GM23338 (cell line): Measurements from ENCODE around the gene TAOK1. TPM values are rescaled to one million over a fixed set of nuclear protein-coding genes. Genes with fewer than 3 reads are reported as not detected.

Experiments
- ATAC-seq: fragments of 200-7000 bp; cut with Tn5 transposase; 3 replicates; pipeline ENCODE4 v1.9.1; 2020
- DNase-seq: peaks from one replicate; pipeline ENCODE4 v3.0.0-alpha.2; 2015; ENCODE audit warnings: low spot score
- H2AFZ ChIP-seq: fragments of 200-600 bp; sonication (generic); 2 replicates; pipeline ENCODE4 v1.8.0; 2016; ENCODE audit warnings: antibody characterized with exemption, mild to moderate bottlenecking, moderate library complexity
- H3F3A ChIP-seq: fragments of 200-600 bp; sonication (generic); replicated peaks from 2 replicates; pipeline ENCODE4 v1.8.0; 2017; ENCODE audit warnings: antibody characterized with exemption, mixed run types, low read depth
- H3K27ac ChIP-seq: fragments of 200-600 bp; sonication (generic); 2 replicates; pipeline ENCODE4 v1.6.1; 2016; ENCODE audit warnings: low read depth
- H3K27me3 ChIP-seq: fragments of 200-600 bp; sonication (generic); 2 replicates; pipeline ENCODE4 v1.8.0; 2016; ENCODE audit warnings: mild to moderate bottlenecking, mixed run types, moderate library complexity; ENCODE audit not compliant: insufficient read depth
- H3K36me3 ChIP-seq: fragments of 200-600 bp; sonication (generic); 2 replicates; pipeline ENCODE4 v1.8.0; 2016; ENCODE audit warnings: mild to moderate bottlenecking; ENCODE audit not compliant: insufficient read depth
- H3K4me1 ChIP-seq: fragments of 200-600 bp; sonication (generic); 2 replicates; pipeline ENCODE4 v1.8.0; 2016; ENCODE audit warnings: mild to moderate bottlenecking, moderate library complexity; ENCODE audit not compliant: insufficient read depth
- H3K4me2 ChIP-seq: fragments of 200-600 bp; sonication (generic); 2 replicates; pipeline ENCODE4 v1.7.1; 2017; ENCODE audit warnings: mixed run types
- H3K4me3 ChIP-seq: fragments of 200-600 bp; sonication (generic); 2 replicates; pipeline ENCODE4 v1.6.1; 2016; ENCODE audit warnings: mixed run types
- H3K79me2 ChIP-seq: fragments of 200-600 bp; sonication (generic); replicated peaks from 2 replicates; pipeline ENCODE4 v1.8.0; 2017; ENCODE audit warnings: mild to moderate bottlenecking; ENCODE audit not compliant: insufficient read depth
- H3K9me2 ChIP-seq: fragments of 200-600 bp; sonication (generic); 2 replicates; pipeline ENCODE4 v1.8.0; 2017; ENCODE audit not compliant: insufficient read depth
- H4K20me1 ChIP-seq: fragments of 200-600 bp; sonication (generic); replicated peaks from 2 replicates; pipeline ENCODE4 v1.8.0; 2017; ENCODE audit warnings: mild to moderate bottlenecking; ENCODE audit not compliant: insufficient read depth
- H3K27ac Mint-ChIP-seq: 2 replicates; pipeline ENCODE4 v1.8.0; 2020; ENCODE audit warnings: inconsistent platforms, mild to moderate bottlenecking, moderate library complexity, mixed read lengths
- H3K27me3 Mint-ChIP-seq: 3 replicates; pipeline ENCODE4 v1.8.0; 2022; ENCODE audit warnings: low read depth, mild to moderate bottlenecking, moderate library complexity, mixed read lengths, inconsistent platforms; ENCODE audit not compliant: insufficient read depth, poor library complexity
- H3K36me3 Mint-ChIP-seq: 3 replicates; pipeline ENCODE4 v1.8.0; 2021; ENCODE audit warnings: low read depth, mild to moderate bottlenecking, inconsistent platforms, moderate library complexity, mixed read lengths
- H3K4me1 Mint-ChIP-seq: 3 replicates; pipeline ENCODE4 v1.8.0; 2020; ENCODE audit warnings: mild to moderate bottlenecking, inconsistent platforms, mixed read lengths
- H3K4me3 Mint-ChIP-seq: 3 replicates; pipeline ENCODE4 v1.8.0; 2021; ENCODE audit warnings: moderate library complexity, mild to moderate bottlenecking, inconsistent platforms, mixed read lengths
- H3K9me3 Mint-ChIP-seq: 3 replicates; pipeline ENCODE4 v1.8.0; 2020; ENCODE audit warnings: moderate library complexity, mild to moderate bottlenecking, inconsistent platforms, mixed read lengths
- CREB1 ChIP-seq: fragments of 250-450 bp; sonication (Bioruptor Pico); IDR thresholded peaks from 2 replicates; pipeline ENCODE4 v1.5.0; 2020; ENCODE audit warnings: low read depth, mild to moderate bottlenecking, moderate library complexity
- CTCF ChIP-seq, 2 experiments: fragments of 200-600 bp in 1 of 2; sonication (generic) in 1 of 2; conservative IDR thresholded peaks; 2 replicates each; pipeline versions ENCODE4 v1.5.1 to v1.6.1; 2016 to 2017; ENCODE audit warnings: antibody characterized with exemption in 2 of 2, low read depth in 2 of 2, mild to moderate bottlenecking in 2 of 2, moderate library complexity in 1 of 2
- ETS1 ChIP-seq: IDR thresholded peaks from 2 replicates; pipeline ENCODE4 v1.6.1; 2016; ENCODE audit warnings: antibody characterized with exemption
- EZH2 ChIP-seq: fragments of 200-600 bp; sonication (generic); IDR thresholded peaks from one replicate; pipeline ENCODE4 v1.8.0; 2017; ENCODE audit warnings: antibody characterized with exemption, mild to moderate bottlenecking, low read depth; ENCODE audit not compliant: unreplicated experiment
- EZH2phosphoT487 ChIP-seq: fragments of 200-600 bp; sonication (generic); IDR thresholded peaks from one replicate; pipeline ENCODE4 v1.8.1; 2018; ENCODE audit warnings: antibody characterized with exemption; ENCODE audit not compliant: unreplicated experiment
- JUNB ChIP-seq: IDR thresholded peaks from one replicate; pipeline ENCODE4 v1.6.1; 2016; ENCODE audit warnings: antibody characterized with exemption; ENCODE audit not compliant: unreplicated experiment
- NANOG ChIP-seq: IDR thresholded peaks from 2 replicates; pipeline ENCODE4 v1.6.1; 2016; ENCODE audit warnings: antibody characterized with exemption, borderline replicate concordance
- POLR2AphosphoS5 ChIP-seq: IDR thresholded peaks from 2 replicates; pipeline ENCODE4 v1.6.1; 2016; ENCODE audit warnings: antibody characterized with exemption, low read depth
- REST ChIP-seq: IDR thresholded peaks from one replicate; pipeline ENCODE4 v1.6.1; 2018; ENCODE audit warnings: antibody characterized with exemption; ENCODE audit not compliant: unreplicated experiment
- STAT1 ChIP-seq: IDR thresholded peaks from one replicate; pipeline ENCODE4 v1.6.1; 2016; ENCODE audit warnings: antibody characterized with exemption; ENCODE audit not compliant: unreplicated experiment
- ZNF114 ChIP-seq: fragments of 250-450 bp; sonication (Bioruptor Pico); IDR thresholded peaks from 2 replicates; pipeline ENCODE4 v1.5.0; 2020; ENCODE audit warnings: mild to moderate bottlenecking, moderate library complexity
- ZNF331 ChIP-seq: fragments of 250-450 bp; sonication (Bioruptor Pico); IDR thresholded peaks from 2 replicates; pipeline ENCODE4 v1.5.0; 2020; ENCODE audit warnings: low read depth, mild to moderate bottlenecking, moderate library complexity
- polyA plus RNA-seq: library from polyadenylated mRNA; unstranded; fragments of >200 nt; fragmentation: Nextera tagmentation; extraction: Ambion mirVana; gene quantifications from 2 replicates; pipeline ENCODE4 v1.2.1, GENCODE V29; 2016
- total RNA-seq: library from RNA; depleted of rRNA; stranded (reverse); fragments of >200 nt; shearing (Covaris generic); gene quantifications from 2 replicates; pipeline ENCODE4 v1.2.3, GENCODE V29; 2014

The TAOK1 gene
- total and polyA plus RNA-seq, 2 experiments from 2014 or later, result 19.4 to 69.8 TPM

- no peak for TF ChIP-seq REST
- no peak for TF ChIP-seq ZNF331 (CRISPR knock-in tag)
- TF ChIP-seq CTCF (conservative IDR thresholded peaks at IDR 0.05; ENCODE audit: low read depth in 2 of 2), result no peak
Observed at GRCh38 chr17:29546085-29546484, 155.9 kb downstream of the TAOK1 start (continued).

- H3K4me1 ChIP-seq, result peaks cover 19% of the 10 kb centered on the region
- DNase-seq, result no peak
- H3F3A ChIP-seq, result no peaks in the 10 kb centered on the region
- H3K27me3 ChIP-seq, result no peaks in the 10 kb centered on the region
- ATAC-seq, result no peak
- H2AFZ ChIP-seq, result no peak overlapping the region
- Mint-ChIP-seq H3K27ac (peak overlapping the region; percentile 67), H3K27me3 (peaks cover 1% of the 10 kb centered on the region), H3K4me3 (no peak overlapping the region), H3K4me1 (peaks cover 13% of the 10 kb centered on the region; the same call in 2 of the 3 replicates), H3K9me3 (no peaks in the 10 kb centered on the region), H3K36me3 (peaks cover 14% of the 10 kb centered on the region)
- no peaks in the 10 kb centered on the region for H3K9me2 ChIP-seq
- no peaks in the 10 kb centered on the region for H3K79me2 ChIP-seq
- H3K4me2 ChIP-seq, result no peak overlapping the region
- H3K36me3 ChIP-seq, result peaks cover 14% of the 10 kb centered on the region; the same call in 1 of the 2 replicates
- H3K4me3 ChIP-seq, result no peak overlapping the region
- H3K27ac ChIP-seq, result peak overlapping the region; percentile 60; the same call in 1 of the 2 replicates
- H4K20me1 ChIP-seq, result no peaks in the 10 kb centered on the region
- no peak for TF ChIP-seq CTCF (conservative IDR thresholded peaks at IDR 0.05; ENCODE audit: low read depth in 2 of 2)
- no peak for TF ChIP-seq ZNF114 (CRISPR knock-in tag)
- TF ChIP-seq ZNF331 (CRISPR knock-in tag), result no peak
- TF ChIP-seq REST, result no peak
- no peak for TF ChIP-seq ETS1
- TF ChIP-seq CREB1 (CRISPR knock-in tag), result no peak
- TF ChIP-seq STAT1, result no peak
- TF ChIP-seq POLR2AphosphoS5, result no peak
- TF ChIP-seq JUNB, result no peak
- TF ChIP-seq EZH2phosphoT487, result no peak
- TF ChIP-seq NANOG, result no peak
- no peak for TF ChIP-seq EZH2
Observed at GRCh38 chr17:29546830-29547229, 156.7 kb downstream of the TAOK1 start.
